ENCODE results near the gene SEMA4A.

Gene SEMA4A

DNA sequence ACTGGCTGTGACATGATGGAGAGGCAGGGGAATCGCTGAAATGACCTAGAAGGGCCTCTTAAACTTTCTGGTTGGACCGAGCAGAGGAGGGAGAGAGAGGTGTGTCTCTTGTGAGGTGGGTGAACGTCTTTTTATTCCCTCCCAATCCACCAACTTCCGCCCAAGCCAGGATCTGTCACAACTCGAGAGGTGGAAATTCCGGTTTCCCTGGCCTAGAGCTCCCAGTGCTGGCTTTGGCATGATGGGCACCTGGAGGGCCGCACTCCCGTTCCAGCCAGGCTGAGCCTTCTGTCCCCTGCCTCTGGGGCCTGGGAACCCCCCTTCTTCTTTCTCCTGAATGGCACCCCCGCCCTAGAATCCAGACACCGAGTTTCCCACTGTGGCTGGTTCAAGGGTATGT lies at the start of gene SEMA4A:
Gene SEMA4A (plus strand): TSS at position 224 of the 400 bp plus-strand sequence. CDS start 994 bp downstream, outside the sequence.
- no peaks in the 10 kb centered on the region for H3K36me3 Mint-ChIP-seq
- no peaks in the 10 kb centered on the region for H3K27me3 Mint-ChIP-seq
- peaks cover 10% of the 10 kb centered on the region for H3K4me1 Mint-ChIP-seq
- peak within 1 kb of the TSS; percentile 34 for H3K4me3 Mint-ChIP-seq
- H3K9me3 Mint-ChIP-seq = no peaks in the 10 kb centered on the region
- H3K27ac Mint-ChIP-seq = peak within 1 kb of the TSS; percentile 71

- Mint-ChIP-seq H3K9me3 (no peaks in the 10 kb centered on the region), H3K27me3 (no peaks in the 10 kb centered on the region), H3K27ac (peak overlapping the region; percentile 76), H3K4me1 (peaks cover 55% of the 10 kb centered on the region), H3K4me3 (peak overlapping the region; percentile 48), H3K36me3 (no peaks in the 10 kb centered on the region)
Observed at GRCh38 chr1:156104065-156104810, 49.1 kb upstream of the SEMA4A start.

DNA sequence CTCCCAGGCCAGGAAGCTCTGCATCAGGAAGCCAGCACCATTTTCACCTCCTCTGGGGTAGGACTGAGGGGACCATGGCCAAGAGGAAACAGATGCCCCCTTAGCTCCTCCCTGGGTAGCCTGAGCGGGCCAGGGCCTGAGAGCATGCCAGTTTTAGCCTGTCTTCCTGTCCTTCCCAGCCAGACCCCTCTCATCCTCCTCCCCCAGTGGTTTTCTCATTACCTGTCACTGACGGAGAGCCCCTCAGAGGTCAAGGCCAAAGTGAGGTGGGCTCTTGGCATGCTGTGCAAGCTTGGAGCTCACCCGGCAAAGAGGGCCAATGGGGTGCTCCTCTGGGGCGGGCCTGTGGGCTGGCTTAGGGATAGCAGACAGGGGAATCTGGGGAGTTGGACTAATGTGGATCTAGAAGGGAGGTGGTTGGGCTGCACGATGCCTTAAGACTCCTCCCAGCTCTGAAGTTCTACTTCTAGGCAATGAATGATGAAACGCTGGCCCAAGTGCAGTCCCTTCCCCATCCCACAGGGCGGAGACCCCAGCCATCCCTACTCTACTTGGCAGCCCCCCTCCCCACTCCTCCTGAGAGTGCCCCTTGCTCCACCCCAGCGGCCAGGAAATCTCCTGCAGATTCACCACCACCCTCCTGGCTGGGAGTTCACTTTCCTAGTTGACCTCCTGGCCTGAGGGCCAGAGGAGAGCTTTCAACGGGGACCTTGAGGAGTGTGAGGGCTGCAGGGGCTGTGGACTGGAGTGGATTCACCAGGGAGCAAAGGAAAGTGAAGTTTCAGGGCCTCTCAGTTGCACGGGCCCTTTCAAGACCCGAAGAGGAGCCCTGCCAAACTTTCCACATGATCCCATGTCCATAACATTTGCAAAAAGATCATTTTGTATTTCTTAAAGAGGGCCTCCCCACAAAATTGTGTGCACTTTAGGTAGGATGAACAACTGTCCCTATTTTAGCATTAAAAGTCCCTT lies 48.2 kb upstream of the SEMA4A start:
- Mint-ChIP-seq H3K27me3 (no peaks in the 10 kb centered on the region), H3K27ac (peak overlapping the region; percentile 85)

DNA sequence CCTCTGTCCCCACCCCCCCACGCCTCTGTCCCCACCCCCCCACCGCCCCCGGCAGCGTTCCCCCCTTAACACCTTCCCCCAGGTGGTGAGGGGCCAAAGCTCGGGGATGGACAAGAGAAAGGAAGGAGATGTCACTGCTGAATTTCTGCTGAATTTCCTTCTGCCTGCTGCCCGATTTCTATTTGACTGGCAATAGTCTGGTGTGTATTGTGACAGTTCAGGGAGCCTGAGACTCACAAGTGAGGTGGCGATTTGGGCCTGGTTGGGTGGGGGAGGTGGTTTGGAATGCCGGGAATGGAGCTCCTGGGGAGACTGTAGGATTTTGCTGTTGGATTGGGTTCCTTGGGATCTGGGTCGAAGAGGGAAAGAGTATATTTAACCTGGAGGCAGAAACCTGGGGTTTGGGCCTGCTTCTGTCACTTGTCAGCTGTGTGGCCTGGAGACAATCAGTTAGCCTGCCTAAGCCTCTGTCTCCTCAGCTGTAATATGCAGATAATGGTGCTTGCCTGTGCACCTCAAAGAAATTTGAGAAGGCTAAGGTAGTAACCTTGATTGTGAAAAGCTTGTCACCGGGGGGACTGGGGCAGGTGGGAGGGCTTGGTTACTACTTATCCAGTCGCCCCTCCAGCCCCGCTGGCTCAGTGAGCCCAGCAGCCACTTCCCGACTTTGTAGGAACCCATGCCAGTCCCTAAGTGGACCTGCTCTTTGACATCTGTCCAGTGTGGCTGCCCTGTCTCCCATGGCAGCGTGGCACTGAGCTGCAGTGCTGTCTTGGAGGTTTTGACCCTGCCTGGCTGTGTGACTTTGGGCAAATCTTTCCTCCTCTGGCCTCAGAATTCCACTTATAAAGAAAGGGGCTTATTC lies 46.5 kb upstream of the SEMA4A start:
- H3K4me1 Mint-ChIP-seq = peaks cover 50% of the 10 kb centered on the region
- peak overlapping the region; percentile 93 for H3K27ac Mint-ChIP-seq
- H3K27me3 Mint-ChIP-seq = no peaks in the 10 kb centered on the region
- no peaks in the 10 kb centered on the region for H3K36me3 Mint-ChIP-seq
- no peaks in the 10 kb centered on the region for H3K9me3 Mint-ChIP-seq
- H3K4me3 Mint-ChIP-seq = peak overlapping the region; percentile 79

More for the DNA sequence above, 48.2 kb upstream of the SEMA4A start:
- Mint-ChIP-seq H3K9me3 (no peaks in the 10 kb centered on the region), H3K36me3 (no peaks in the 10 kb centered on the region), H3K4me1 (peaks cover 58% of the 10 kb centered on the region), H3K4me3 (peak overlapping the region; percentile 81)

DNA sequence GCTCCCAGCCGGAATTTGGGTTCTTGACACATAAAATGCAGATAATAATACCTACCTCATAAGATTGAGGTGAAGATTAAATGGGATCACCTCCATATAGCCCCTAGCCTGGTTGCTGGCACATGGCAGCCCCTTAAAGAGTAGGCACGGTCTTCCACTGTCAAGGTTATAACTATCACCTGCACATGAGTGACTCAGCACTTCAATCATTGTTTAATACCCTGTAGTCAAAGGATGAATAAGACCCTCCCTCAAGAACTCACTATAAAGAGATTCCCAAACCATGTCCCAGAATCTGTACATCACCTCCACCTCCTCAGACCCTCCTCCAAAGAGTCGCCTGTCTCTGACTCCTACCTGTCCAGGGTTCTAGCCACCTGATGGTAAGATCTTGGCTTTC lies 45.3 kb upstream of the SEMA4A start:
- Mint-ChIP-seq H3K4me1 (peaks cover 47% of the 10 kb centered on the region), H3K4me3 (no peak overlapping the region), H3K27me3 (no peaks in the 10 kb centered on the region)

GRCh38 chr1:156108664-156109241 lies 44.6 kb upstream of the SEMA4A start:
- H3K4me1 Mint-ChIP-seq = peaks cover 46% of the 10 kb centered on the region
- no peaks in the 10 kb centered on the region for H3K27me3 Mint-ChIP-seq
- H3K9me3 Mint-ChIP-seq = no peaks in the 10 kb centered on the region
- no peak overlapping the region for H3K4me3 Mint-ChIP-seq
- H3K27ac Mint-ChIP-seq = no peak overlapping the region
- H3K36me3 Mint-ChIP-seq = no peaks in the 10 kb centered on the region

More for the DNA sequence above, 45.3 kb upstream of the SEMA4A start:
- H3K27ac Mint-ChIP-seq = no peak overlapping the region
- no peaks in the 10 kb centered on the region for H3K9me3 Mint-ChIP-seq
- no peaks in the 10 kb centered on the region for H3K36me3 Mint-ChIP-seq

GRCh38 chr1:156110252-156110651 lies 43.1 kb upstream of the SEMA4A start:
- no peak overlapping the region for H3K4me3 Mint-ChIP-seq
- no peaks in the 10 kb centered on the region for H3K27me3 Mint-ChIP-seq
- H3K4me1 Mint-ChIP-seq = peaks cover 42% of the 10 kb centered on the region

GRCh38 chr1:156111355-156111962 lies 41.9 kb upstream of the SEMA4A start:
- peaks cover 3% of the 10 kb centered on the region for H3K27me3 Mint-ChIP-seq
- H3K27ac Mint-ChIP-seq = no peak overlapping the region
- H3K4me3 Mint-ChIP-seq = no peak overlapping the region
- peaks cover 39% of the 10 kb centered on the region for H3K4me1 Mint-ChIP-seq
- H3K36me3 Mint-ChIP-seq = peaks cover 3% of the 10 kb centered on the region
- no peaks in the 10 kb centered on the region for H3K9me3 Mint-ChIP-seq

More at GRCh38 chr1:156110252-156110651, 43.1 kb upstream of the SEMA4A start:
- Mint-ChIP-seq H3K36me3 (peaks cover 3% of the 10 kb centered on the region), H3K9me3 (no peaks in the 10 kb centered on the region), H3K27ac (no peak overlapping the region)

DNA sequence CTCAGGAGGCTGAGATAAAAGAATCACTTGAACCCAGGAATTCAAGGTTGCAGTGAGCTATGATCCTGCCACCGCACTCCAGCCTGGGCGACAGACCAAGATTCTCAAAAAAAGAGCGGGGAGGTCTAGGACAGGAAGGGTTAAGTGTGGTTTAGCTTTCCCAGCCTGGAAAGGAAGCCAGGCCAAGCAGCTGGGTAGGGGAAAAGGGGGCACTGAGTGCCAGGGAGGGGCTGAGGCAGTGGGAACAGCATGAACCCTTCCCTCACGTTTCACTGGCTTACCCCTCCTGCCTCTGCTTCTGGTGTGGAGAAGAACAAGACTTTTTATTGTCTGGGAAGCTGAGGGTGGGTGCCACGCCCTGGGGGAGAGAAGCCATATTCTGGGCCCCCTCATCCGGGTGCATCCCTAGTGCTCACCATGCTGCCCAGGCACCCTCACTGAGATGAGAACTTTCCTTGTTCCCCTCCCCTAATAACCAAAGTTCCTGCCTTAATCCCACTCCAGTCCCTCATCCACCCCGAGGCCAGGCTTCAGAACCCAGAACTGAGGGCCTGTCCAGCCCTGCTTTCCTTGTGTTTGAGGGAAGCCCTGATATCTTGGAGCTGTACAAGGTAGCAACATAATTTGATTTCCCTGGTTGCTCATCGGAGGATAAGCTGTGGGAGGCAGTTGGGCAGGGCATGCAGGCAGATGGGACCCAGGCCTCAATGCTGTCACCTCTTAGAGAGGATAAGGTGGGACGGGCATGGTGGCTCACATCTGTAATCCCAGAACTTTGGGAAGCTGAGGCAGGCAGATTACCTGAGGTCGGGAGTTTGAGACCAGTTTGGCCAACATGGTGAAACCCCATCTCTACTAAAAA lies 40.9 kb upstream of the SEMA4A start:
- H3K27ac Mint-ChIP-seq = no peak overlapping the region
- H3K9me3 Mint-ChIP-seq = no peaks in the 10 kb centered on the region
- peaks cover 3% of the 10 kb centered on the region for H3K27me3 Mint-ChIP-seq
- peaks cover 3% of the 10 kb centered on the region for H3K36me3 Mint-ChIP-seq
- H3K4me1 Mint-ChIP-seq = peaks cover 31% of the 10 kb centered on the region
- H3K4me3 Mint-ChIP-seq = no peak overlapping the region

DNA sequence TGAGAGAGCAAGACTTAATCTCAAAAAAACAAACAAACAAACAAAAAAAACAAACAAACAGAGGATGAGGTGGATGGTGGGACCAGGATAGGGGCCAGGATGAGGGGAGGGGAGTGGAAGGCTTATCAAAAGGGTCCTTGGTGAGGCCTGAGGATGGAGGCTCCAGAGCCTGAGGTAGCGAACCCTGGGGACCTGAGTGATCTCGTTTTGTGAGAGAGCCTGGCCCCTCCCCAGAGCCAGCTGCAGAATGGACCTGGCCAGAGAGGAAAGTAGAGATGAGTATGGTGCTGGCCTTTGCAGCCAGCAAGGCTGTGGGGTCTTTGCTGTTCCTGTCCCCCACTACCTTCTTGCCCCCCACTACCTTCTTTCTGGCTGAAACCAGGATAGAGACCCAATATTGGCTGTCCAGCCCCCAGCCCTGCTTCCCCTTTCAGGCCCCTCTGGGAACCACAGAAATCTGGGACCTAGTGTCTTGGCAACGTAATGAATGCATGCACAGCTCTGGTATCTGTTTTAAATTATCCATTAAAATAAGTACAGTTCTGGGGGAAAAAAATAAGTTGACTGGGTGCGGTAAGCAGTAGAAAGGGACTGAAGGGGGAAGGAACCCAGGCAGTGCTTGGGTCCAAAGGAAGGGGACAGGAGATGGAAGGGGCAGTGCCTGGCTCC lies 40.0 kb upstream of the SEMA4A start:
- peaks cover 30% of the 10 kb centered on the region for H3K4me1 Mint-ChIP-seq
- H3K9me3 Mint-ChIP-seq = no peaks in the 10 kb centered on the region
- H3K4me3 Mint-ChIP-seq = peak overlapping the region; percentile 95
- peaks cover 3% of the 10 kb centered on the region for H3K27me3 Mint-ChIP-seq
- H3K27ac Mint-ChIP-seq = peak overlapping the region; percentile 57
- H3K36me3 Mint-ChIP-seq = peaks cover 3% of the 10 kb centered on the region

DNA sequence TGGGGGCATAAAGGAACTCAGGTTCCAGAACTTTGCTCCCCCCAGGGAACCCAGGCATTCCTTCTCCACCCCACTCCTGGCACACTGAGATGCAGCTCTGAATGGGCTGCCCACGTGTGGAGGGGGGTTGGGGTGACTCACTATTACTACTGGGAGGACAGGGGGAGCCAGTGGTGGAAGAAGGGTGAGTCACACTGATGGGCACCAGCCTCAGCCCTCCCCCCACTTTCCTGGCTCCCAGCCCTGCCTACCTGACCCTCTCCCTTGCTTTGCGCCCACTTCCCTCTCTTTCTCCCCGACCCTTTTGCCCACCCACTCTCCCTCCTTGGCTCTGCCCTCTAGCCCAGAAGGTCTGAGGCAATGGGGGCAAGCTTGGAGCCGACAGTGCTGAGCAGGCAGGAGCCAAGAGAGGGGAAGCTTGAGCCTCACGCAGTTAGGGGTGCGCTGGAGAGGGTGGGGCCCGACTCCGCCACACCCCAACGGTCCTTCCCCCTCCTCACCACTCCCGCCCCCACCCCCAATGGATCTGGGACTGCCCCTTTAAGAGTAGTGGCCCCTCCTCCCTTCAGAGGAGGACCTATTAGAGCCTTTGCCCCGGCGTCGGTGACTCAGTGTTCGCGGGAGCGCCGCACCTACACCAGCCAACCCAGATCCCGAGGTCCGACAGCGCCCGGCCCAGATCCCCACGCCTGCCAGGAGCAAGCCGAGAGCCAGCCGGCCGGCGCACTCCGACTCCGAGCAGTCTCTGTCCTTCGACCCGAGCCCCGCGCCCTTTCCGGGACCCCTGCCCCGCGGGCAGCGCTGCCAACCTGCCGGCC lies 39.1 kb upstream of the SEMA4A start, which contains the start of gene LMNA:
Gene LMNA (plus strand): TSS at position 611 of the 818 bp plus-strand sequence. CDS start 208 bp downstream, outside the sequence.
- Mint-ChIP-seq H3K4me1 (peaks cover 28% of the 10 kb centered on the region), H3K36me3 (peaks cover 3% of the 10 kb centered on the region), H3K9me3 (no peaks in the 10 kb centered on the region), H3K4me3 (peak within 1 kb of the TSS; percentile 95), H3K27me3 (peaks cover 3% of the 10 kb centered on the region), H3K27ac (peak within 1 kb of the TSS; percentile 59)

DNA sequence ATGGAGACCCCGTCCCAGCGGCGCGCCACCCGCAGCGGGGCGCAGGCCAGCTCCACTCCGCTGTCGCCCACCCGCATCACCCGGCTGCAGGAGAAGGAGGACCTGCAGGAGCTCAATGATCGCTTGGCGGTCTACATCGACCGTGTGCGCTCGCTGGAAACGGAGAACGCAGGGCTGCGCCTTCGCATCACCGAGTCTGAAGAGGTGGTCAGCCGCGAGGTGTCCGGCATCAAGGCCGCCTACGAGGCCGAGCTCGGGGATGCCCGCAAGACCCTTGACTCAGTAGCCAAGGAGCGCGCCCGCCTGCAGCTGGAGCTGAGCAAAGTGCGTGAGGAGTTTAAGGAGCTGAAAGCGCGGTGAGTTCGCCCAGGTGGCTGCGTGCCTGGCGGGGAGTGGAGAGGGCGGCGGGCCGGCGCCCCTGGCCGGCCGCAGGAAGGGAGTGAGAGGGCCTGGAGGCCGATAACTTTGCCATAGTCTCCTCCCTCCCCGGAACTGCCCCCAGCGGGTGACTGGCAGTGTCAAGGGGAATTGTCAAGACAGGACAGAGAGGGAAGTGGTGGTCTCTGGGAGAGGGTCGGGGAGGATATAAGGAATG lies 38.4 kb upstream of the SEMA4A start:
- H3K4me3 Mint-ChIP-seq = peak overlapping the region; percentile 95

More for the DNA sequence above, 38.4 kb upstream of the SEMA4A start:
- no peaks in the 10 kb centered on the region for H3K9me3 Mint-ChIP-seq
- peaks cover 30% of the 10 kb centered on the region for H3K4me1 Mint-ChIP-seq
- H3K36me3 Mint-ChIP-seq = peaks cover 3% of the 10 kb centered on the region
- peaks cover 3% of the 10 kb centered on the region for H3K27me3 Mint-ChIP-seq
- peak overlapping the region; percentile 59 for H3K27ac Mint-ChIP-seq

Data from activated naive CD4-positive, alpha-beta T cell treated with anti-CD3 and anti-CD28 coated beads, Interleukin-2, amount 50 U/mL, for 24 hours (primary cell).